Stimulated activated naive CD4-positive, alpha-beta T cell (primary cell): Measurements from ENCODE around the gene TENT5C.
A peak's percentile ranks its signal among the peaks of the same experiment; 100 is the strongest.

Experiments used
- DNase-seq, 6 experiments: peaks; one replicate each; lab custom pipeline; 2025; lab: John Stamatoyannopoulos, UW

The TENT5C gene

DNA sequence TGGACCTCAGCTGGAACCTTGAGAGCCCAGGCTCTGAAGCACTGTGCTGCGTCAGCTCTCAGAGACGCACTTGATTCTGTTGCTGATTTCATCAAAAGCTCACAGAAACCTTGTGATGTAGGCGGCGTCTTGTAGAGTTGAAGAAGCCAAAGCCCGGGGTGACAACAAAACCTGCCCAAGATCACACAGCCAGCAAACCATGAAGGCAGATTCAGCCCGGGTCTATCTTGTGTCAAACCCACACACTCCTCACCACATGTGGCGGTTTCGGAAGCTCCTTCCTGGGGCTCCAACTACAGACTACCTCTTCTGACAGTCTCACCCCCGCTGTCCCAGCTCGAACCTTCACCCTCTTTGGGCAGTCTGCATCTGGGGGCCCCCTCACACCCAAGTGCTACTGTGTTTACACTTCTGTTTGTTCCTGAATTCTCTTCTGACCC lies 50.4 kb downstream of the TENT5C start:
- peak; percentile 60 to 91 (median 78) for DNase-seq

DNA sequence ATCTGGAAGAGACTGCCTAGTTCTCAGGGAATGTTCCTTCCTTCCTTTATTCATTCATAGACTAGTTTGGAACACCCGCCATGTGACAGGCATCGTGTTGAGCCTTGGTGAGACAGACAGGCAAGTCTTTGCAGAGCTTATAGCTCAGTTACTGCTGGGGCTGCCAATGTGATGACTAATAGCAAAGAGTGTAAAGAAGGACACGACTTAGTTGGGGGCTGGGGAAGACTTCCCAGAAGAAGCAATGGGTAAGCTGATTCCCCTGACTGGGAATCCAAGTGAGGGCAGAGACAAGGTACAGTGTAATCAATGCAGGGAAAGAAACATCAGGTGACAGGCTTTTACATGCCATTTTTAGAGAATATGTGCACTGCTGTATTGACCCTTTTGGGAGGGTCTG lies 51.2 kb downstream of the TENT5C start:
- peak in 2 of 6 experiments; percentile 29 to 47 for DNase-seq

DNA sequence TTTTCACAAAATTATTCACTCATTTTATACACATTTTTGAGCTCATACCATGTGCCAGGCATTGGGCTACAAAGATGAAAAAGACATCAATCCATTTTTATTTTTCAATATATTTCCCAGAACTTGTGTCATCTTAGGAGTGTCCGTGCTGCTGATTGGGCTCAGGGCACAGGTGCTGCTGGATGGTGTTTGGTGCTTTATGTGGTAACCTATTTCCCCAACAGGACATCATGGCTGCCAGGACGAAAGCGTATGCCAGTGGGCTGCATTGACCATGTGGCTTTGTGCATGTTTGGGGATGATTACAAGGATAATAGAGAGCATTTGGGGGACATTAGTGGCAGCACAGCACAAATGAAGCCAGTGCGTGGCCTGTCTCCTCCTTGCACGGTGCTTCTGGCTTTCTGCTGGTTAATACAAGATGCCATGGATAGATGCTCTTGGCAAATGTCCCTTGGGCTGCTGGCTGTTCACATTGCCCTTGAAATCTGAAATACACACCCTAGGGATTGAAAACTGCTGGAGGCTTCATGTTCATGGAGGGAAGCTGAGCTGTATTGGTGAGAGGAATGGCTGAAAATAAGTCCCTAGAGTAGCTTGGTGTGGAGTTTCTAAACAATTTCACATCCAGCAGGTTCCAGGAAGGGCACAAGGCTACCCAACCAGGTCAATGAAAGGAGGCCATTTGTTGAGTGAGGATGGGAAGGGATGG lies 52.3 kb downstream of the TENT5C start:
- DNase-seq, result no peak

DNA sequence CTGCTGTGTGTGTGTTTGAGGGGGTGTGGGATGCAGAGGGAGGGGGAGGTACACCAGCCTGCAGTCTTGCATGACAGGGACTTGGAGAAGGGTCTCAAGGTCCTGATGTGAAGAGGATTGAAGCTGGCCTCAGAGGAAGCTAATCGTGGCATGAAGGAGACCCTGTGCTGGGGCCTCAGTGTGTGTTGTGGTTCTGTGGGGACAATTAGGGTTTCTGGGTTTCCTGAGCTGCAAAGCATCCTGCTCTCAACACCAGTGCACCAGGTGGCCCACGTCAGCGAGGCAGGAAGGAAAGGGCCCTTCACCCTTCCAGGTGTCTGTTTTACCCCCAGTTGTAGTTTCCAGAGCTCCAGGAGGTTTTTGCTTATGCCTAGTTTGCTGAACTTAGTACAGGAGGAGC lies 52.8 kb downstream of the TENT5C start:
- DNase-seq, result peak; percentile 42 to 86 (median 65)

DNA sequence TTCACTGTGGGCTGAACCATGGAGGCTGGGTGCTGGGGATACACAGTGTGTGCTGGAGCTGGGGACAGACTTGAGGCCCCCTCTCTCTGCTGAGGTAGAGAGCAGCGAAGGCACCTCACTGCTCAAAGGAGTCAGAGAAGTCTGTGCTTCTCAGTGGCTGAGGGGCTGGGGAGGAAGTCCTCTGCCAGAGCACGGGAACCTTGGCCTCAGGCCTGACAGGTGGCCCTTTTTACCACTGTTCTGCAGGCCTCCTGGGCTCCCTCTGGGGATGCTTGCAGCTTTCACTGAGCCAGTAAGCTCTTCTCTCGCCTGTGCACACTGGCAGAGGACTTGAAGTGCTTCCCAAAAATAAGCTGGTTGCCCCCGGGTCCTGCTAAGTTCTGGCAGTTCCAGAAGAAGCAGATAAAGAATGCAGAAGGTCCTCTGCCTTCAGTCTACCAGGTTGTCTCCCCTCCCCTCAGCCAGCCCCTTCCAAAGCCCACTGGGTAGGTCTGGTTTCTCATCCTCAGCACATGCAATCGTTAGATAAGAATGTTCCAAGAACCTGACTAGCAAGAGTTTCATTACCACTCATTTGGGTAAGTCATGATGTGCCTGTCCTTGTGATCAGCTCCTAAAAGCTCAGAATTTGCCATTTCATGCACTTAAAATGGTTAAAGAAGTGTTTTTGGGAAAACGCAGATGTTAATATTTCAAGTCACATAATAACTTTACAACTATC lies 53.9 kb downstream of the TENT5C start:
- DNase-seq, result peak in 2 of 6 experiments; percentile 31 to 34

DNA sequence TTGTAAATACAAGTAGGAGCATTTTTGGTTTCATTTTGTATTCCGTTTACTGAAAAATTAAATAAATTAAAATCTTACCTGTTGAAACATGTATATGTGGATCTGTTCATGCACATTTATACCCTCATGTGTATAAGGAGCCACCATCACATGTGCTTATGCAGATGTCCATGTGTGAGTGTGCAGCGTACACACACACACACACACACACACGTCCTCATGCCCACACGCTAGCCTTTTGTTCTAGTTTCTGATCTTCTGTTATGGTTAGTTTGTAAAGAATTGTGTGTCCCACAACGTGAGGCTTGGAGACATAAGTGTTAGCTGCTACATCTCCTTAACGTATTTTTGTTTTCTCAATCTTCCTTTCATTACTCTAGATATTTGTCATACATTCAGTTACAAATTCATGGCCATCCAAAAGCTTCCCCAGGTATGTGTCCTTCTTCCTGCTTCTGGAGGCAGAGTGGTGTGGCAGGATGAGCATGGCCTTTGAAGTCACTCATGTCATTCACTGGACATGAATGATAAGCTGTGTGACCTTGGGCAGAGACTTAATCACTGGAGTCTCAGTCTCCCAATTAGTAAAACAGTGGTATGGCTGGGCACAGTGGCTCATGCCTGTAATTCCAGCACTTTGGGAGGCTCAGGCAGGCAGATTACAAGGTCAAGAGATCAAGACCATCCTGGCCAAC lies 54.6 kb downstream of the TENT5C start:
- no peak for DNase-seq

DNA sequence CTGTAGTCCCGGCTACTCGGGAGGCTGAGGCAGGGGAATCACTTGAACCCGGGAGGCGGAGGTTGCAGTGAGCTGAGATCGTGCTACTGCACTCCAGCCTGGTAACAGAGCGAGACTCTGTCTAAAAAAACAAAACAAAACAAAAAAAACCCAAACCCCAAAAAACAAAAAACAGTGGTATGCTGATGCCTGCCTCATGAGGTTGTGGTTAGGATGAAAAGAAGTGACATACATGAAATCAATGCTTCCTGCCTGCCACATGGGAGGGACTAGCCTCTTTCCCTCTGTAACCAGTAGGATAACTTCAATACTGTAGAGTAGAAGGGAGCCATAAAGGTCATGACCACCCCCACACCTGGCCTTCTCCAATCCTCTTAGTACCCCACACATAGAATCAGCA lies 55.2 kb downstream of the TENT5C start:
- peak in 3 of 6 experiments; percentile 77 to 83 (median 78) for DNase-seq

DNA sequence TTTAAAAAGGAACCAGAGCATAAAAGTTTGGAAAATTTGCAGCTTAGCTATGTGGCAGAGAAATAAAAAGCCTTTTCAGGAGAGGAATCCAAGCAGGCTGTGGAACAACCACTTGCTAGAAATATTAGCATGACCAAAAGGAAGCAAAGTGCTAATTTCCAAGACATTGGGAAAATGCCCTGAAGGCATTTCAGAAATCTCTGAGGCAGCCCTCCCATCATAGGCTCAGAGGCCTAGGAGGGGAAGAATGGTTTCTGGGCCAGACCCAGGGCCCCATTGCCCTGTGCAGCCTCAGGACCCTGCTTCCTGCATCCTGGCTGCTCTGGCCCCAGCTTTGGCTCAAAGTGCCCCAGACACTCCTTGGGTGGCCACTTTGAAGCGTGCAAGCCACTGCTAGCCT lies 56.8 kb downstream of the TENT5C start:
- no peak for DNase-seq

DNA sequence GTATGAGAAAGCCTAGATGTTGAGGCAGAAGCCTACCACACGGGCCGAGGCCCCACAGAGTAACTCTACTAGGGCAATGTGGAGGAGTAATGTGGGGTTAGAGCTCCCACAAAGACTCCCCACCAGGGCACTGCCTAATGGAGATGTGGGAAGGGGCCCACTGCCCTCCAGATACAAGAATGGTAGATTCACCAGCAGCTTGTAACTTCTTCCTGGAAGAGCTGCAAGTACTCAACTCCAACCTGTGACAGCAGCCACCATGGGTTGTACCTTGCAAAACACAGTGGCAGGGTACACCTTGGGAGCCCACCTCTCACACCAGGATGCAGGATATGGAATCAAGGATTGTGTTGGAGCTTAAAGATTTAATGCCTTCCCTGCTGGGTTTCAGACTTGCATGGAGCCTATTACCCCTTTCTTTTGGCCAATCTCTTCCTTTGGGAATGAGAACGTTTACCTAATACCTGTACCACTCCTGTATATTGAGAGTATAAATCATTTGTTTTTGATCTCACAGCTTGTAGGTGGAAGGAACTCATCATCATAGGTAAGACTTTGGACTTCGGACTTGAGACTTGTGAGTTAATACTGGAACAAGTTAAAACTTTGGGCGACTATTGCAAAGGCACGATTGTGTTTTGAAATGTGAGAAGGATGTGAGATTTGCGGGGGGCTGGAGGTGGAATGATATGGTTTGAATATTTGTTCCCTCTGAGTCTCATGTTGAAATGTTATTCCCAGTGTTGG lies 57.5 kb downstream of the TENT5C start:
- DNase-seq, result no peak

DNA sequence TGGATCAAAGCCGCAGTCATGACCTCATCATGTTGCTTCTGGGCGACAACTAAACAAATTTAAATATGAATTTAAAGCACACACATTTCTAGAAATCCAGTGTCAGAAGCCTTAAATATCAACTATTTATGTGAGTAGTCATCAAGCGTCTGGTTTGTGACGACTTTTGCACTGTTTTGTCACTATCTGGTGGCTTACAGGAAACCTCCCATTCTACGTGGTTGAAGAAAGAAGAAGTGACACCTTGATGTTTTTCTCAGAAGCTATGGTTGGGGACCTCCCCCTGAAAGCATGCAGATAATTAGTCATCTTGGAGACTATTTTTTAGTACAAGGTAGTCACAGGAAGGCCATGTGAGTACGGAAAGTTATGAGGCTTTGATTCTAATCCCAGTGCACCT lies 58.5 kb downstream of the TENT5C start:
- DNase-seq, result peak in 5 of 6 experiments; percentile 10 to 86 (median 62)

DNA sequence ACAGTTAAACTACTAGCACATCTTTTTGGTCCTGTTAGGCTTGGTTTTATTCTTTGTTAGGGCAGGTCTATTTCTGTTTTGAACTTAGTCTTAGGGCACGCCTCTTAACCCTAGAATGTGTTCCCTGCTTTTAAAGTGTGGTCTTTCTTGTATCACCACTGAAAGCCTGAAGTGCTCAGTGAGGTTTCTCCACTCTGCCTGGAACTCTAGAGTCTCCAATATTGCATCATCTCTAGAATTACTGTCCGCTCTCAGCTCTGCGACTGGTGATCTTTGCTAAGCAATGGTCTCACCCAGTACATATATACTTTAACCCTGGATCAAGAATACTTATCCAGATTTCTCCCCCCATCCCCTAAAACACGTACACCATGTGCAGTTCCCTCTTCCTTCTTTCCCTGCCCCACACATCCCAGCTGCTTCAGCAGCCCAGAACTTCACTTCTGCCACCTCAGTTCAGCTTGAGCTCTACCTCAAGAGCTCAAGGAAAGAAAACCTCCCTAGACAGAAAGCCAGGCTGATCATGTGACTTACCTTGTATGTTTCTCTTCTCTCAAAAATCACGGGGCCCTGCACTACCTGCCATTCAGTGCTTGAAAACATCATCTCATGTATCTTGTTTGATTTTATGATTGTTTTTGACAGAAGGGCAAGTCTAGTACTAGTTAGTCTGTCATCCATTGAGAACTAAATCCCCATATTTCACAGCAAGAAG lies 59.9 kb downstream of the TENT5C start:
- no peak for DNase-seq

DNA sequence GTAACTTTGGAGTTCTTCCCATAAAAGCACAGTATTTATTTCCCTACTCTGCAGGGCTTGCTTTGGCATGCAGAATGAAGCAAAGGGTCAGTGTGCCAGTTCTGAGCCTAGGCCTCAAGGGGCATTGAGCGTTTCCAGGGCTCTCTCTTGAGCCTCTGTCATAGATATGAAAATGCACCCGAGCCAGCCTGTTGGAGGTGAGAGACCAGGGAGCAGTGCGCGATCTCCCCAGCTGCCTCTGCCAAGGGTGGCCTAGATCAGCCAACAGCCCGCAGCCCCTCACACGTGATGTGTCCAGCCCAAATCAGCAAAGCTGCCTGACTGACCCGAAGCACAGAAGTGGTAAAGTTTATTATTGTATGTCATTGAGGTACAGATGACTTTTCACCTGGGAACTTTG lies 63.7 kb downstream of the TENT5C start:
- DNase-seq, result no peak

DNA sequence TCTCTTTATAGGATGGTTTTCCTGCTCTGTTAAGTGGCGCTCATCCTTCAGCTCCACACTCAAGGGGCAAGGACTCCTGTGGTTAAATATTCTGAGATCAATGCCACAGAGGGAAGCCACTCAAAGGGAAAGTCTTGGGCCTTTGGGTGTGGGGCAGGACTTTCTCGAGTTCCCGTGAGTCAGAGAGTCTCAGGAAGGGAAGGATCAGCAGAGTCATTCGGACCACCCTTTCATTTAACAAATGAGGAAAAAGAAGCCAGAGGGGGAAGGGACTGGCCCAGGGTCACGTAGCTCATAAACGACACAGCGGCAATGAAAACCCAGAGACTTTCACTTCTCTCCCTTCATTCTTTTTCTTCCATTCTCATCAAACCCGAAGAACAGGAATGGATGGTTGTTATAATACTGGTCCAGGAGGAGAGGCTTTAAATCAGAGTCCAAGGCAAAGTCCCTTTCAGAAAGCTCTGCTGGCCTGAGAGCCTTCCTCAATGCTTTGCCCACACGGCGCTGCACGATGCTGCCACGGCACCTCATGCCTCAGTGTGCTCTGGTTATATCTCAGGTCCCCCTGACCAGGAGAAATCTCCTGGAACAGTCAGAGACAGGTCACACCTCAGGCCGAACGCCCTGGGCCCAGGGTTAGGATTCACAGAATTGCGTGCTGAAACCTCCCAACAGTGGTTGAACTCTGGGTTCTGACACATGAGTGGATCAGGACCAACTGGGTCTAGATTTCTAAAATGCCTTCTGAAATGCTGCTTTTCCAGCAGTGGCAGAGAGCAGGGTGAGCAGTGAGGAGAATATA lies 65.3 kb downstream of the TENT5C start:
- DNase-seq, result no peak

DNA sequence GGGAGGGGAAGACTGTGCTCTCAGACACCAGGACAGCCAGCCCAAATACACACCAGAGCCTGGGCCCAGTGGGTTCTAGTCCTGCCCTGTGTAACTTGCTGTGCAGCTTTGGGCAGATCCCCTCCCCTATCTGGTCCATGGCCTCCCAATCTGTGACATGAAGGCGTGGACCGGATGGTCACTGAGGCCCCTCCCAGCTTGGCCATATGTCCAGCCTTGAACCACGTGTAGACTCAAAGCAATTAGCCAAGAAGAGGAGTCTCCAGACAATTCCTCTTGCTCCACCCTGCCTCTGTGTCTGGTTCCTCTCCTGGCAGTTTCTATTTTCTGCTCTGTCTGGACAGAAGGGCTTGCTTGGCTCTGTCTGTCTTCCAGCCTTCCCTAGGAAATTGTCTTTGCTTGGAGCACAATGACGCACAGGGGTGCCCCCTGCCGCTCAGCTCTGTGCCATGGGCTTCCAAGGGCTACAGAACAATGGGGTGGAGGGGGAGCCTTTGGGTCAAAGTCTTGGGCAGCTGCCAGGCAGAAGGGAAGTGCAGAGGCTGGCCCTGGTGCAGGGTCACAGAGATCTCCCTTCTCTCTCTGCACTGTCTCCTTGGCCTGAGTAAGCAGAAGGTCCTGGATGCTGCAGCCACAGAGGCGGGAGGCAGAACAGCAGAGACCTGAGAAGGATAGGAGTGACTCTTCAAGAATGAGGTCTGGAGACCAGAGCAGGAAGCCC lies 66.1 kb downstream of the TENT5C start:
- peak in 1 of 6 experiments; percentile 16 for DNase-seq

DNA sequence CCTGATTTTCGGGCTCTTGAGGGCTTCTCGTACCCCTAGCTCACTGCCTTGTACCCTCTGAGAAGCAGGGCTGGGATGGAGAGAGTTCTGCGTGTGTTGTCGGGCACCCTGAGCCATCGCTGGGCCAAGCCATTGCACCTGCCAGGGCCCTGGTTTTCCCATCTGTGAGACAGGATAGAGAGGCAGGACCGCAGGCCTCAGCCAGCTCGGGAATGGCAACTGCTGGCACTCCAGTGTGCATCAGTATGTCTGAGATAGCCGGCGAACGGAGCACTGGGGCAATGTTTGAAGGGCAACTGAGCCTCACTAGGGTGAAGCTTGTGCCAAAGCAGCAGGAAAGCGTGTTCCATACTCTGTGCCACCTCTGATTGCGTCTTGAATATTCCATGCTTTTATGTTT lies 66.9 kb downstream of the TENT5C start:
- no peak for DNase-seq

DNA sequence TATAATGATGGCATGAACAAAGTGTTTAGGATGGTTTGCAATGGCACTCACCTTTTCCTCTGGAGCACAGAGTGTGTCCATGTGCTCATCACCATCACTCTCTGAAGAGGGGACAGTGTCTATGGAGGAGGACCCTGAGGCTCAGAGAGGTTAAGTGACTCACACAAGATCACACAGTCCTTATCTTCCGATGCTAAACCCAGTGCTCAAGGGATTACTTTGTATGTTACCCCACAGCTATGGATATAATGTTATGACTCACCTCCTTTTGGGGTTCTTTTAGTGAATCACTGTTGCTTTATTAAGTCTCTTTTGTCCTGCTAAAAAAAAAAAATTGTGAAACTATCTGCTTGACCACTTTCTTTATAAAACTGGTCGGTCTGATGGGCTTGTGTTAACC lies 67.6 kb downstream of the TENT5C start:
- no peak for DNase-seq

DNA sequence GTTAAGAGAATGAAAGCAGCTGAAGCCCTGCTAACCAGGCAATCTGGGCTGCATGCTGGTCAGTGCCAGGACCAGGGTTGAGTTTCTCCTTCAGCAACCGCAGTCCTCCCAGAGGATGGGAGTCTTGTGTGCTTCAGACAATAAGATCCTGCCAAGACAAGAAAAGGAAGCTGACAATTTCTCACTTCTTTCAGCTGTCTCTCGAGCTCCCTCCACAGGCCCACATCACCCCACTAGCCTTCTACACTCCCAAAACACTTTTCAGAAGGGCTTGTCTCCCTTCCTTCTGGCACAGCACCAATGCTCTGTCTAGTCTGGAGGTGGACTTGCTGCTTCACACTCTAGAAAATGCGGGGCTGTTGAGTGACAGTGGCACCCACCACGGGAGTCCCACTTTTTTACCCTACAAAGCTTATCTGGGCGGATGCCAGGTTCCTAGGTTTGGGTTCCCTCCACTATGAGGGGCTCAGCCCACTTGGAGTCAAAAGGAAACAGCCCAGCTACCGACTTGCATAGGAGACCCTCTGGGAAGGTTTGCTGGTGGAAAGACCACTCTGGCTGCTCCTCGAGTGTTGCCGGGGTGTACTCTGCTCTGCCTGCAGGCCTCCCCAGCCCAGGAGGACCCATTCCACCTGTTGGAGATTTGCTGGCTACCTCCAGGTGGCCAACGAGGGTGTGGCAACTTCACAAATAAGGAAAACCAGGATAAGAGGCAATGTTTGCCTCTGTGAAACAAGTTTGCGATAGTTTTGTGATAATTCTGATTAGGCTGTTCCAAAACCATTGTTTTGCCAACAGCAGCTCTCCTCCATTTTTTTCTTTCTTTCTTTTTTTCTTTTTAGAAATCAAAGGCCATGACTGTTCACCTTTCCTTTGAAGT lies 68.9 kb downstream of the TENT5C start:
- peak in 5 of 6 experiments; percentile 17 to 61 (median 51) for DNase-seq

DNA sequence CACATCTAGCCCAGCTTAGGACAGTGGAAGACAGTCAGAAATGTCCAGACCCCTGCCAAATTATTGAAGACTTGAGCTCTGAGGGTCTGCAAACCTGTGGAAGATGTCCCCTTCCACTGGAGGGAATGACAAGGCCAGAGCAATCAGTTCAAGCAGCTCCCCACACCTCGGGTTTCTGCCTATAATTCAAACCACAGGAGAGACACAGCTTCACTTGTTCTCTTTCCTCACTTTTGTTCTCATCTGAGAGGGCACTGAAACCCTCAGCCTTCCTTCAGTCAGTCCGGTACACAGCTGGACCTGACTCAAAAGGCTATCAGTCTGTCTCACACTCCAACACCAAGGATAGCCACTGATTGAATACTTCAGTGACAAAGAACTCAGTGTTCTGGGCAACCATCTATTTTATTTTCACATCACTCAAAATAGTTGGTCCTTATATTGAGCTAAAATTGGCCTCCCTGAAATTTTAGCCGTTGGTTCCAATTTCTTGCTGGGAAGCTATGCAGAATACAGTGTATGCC lies 70.1 kb downstream of the TENT5C start:
- no peak for DNase-seq
